Endometrial microvascular endothelial cells (primary cell): ENCODE data around the gene CHERP. TPM values are rescaled to one million over a fixed set of nuclear protein-coding genes. Genes with fewer than 3 reads are reported as not detected.
"Not testable (repeated sequence)": the region's sequence is repeated elsewhere in the genome, so short reads cannot be mapped to it uniquely, and the experiment has no call there.

ENCODE experiments used
- in situ Hi-C: cut with HindIII; loops from 2 replicates; pipeline ENCODE4 v1.10.0; 2017; ENCODE audit warnings: low sequenced_read_pairs, low pct_unique_long_range_greater_than_20kb; ENCODE audit errors: inconsistent ontology term
- total RNA-seq: library from RNA; depleted of rRNA; stranded (reverse); fragments of >200 nt; gene quantifications from one replicate; pipeline ENCODE4 v1.2.3, GENCODE V29; 2015; ENCODE audit errors: inconsistent ontology term

CHERP gene
- total RNA-seq, 1 donor from 2014 or later = 10.6 TPM

- in situ Hi-C loops = no loop called here
Measured at GRCh38 chr19:16506961-16507360, 35.3 kb downstream of the CHERP start.

- in situ Hi-C loops = not testable (repeated sequence)
Measured at GRCh38 chr19:16506161-16506560, 36.1 kb downstream of the CHERP start.

- in situ Hi-C loops = no loop called here
Measured at GRCh38 chr19:16504271-16504670, 38.0 kb downstream of the CHERP start.

- in situ Hi-C loops = no loop called here
Measured at GRCh38 chr19:16497837-16498236, 44.4 kb downstream of the CHERP start.

GRCh38 chr19:16497042-16497441 lies 45.2 kb downstream of the CHERP start:
- in situ Hi-C loops = no loop called here

GRCh38 chr19:16496613-16496983 lies 45.6 kb downstream of the CHERP start:
- in situ Hi-C loops = no loop called here

- in situ Hi-C loops = no loop called here
Measured at GRCh38 chr19:16495982-16496612, 46.1 kb downstream of the CHERP start, which contains the start of the genes C19orf44 and CALR3. Gene C19orf44 (plus strand): TSS chr19:16496394. CDS start chr19:16500793, 4,399 bp downstream. Gene CALR3 (minus strand): TSS chr19:16496167. CDS start chr19:16496129, 38 bp downstream.

GRCh38 chr19:16486476-16486875 lies 55.8 kb downstream of the CHERP start:
- in situ Hi-C loops = not testable (repeated sequence)

GRCh38 chr19:16482745-16483144 lies 59.5 kb downstream of the CHERP start:
- in situ Hi-C loops = no loop called here

- in situ Hi-C loops = no loop called here
Measured at GRCh38 chr19:16477311-16477710, 64.9 kb downstream of the CHERP start.

- in situ Hi-C loops = no loop called here
Measured at GRCh38 chr19:16476401-16476800, 65.8 kb downstream of the CHERP start.

GRCh38 chr19:16473875-16474392 lies 68.3 kb downstream of the CHERP start:
- in situ Hi-C loops = no loop called here

GRCh38 chr19:16472992-16473391 lies 69.2 kb downstream of the CHERP start:
- in situ Hi-C loops = no loop called here

- in situ Hi-C loops = not testable (repeated sequence)
Measured at GRCh38 chr19:16472559-16472899, 69.7 kb downstream of the CHERP start.

- in situ Hi-C loops = no loop called here
Measured at GRCh38 chr19:16470911-16471811, 71.1 kb downstream of the CHERP start.

GRCh38 chr19:16470541-16470910 lies 71.7 kb downstream of the CHERP start:
- in situ Hi-C loops = no loop called here
